KOPT-K1 (cell line): ENCODE measurements around the gene RHOBTB3.
A peak's percentile ranks its signal among the peaks of the same experiment; 100 is the strongest.
"Not testable (repeated sequence)": the region's sequence is repeated elsewhere in the genome, so short reads cannot be mapped to it uniquely, and the experiment has no call there.

Source experiments
- H3K27ac ChIP-seq: fragments of 200-600 bp; sonication (generic); 2 replicates; pipeline ENCODE4 v1.5.1; 2016; ENCODE audit warnings: antibody characterized with exemption, mild to moderate bottlenecking, low read depth, low read length; ENCODE audit not compliant: poor library complexity, severe bottlenecking
- H3K36me3 ChIP-seq: fragments of 200-600 bp; sonication (generic); 2 replicates; pipeline ENCODE4 v1.5.1; 2017; ENCODE audit warnings: antibody characterized with exemption, mild to moderate bottlenecking, low read length, moderate library complexity; ENCODE audit not compliant: insufficient read depth
- H3K9me3 ChIP-seq: fragments of 200-600 bp; sonication (generic); 2 replicates; pipeline ENCODE4 v1.5.1; 2017; ENCODE audit warnings: antibody characterized with exemption, low read length, mild to moderate bottlenecking; ENCODE audit not compliant: insufficient read depth, poor library complexity, severe bottlenecking

Gene RHOBTB3

GRCh38 chr5:95709967-95710650 is 21.0 kb upstream of the RHOBTB3 start:
- Histone ChIP-seq H3K9me3 (no peaks in the 10 kb centered on the region), H3K27ac (no peak overlapping the region), H3K36me3 (no peaks in the 10 kb centered on the region)

DNA sequence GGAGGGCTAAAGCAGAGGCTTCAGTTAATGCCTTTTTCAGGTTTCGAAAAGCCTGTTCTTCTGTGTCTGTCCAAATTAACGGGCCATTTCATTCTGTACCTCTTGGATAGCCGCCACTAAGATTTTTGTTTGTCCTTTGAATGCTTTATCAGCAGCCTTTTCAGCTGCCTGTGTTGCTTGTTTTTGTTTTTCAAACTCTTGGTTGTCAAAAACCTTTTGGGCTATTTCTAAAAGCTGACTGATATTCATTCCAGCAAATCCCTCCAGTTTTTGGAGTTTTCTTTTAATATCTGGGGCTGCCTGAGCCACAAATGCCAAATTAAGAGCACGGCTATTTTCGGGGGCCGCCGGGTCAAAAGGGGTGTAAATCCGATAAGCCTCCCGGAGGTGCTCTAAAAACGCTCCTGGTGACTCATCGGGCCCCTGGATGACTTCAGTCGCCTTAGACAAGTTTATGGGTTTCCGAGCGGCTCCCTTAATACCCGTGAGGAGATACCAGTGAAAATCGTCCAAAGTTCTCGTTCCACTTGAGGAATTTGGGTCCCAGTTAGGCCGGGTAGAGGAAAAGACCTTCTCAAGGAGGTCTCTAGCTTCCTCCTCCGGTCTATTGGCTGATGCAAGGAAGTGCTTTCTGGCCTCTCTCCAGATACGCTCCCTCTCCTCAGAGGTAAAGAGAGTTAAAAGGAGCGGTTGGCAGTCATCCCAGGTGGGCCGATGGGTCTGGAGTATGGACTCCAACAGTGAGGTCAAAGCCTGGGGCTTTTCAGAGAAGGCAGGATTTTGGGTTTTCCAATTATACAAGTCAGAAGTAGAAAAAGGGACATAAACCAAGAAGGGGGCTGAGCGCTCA is 20.3 kb upstream of the RHOBTB3 start:
- H3K9me3 ChIP-seq, H3K36me3 ChIP-seq, H3K27ac ChIP-seq: not testable (repeated sequence)

- Histone ChIP-seq H3K36me3 (no peaks in the 10 kb centered on the region), H3K27ac (no peak overlapping the region), H3K9me3 (no peaks in the 10 kb centered on the region)
These were observed 19.4 kb upstream of the RHOBTB3 start for GRCh38 chr5:95711501-95712346.

- Histone ChIP-seq H3K9me3 (no peaks in the 10 kb centered on the region), H3K36me3 (no peaks in the 10 kb centered on the region), H3K27ac (no peak overlapping the region)
These were observed 18.7 kb upstream of the RHOBTB3 start for GRCh38 chr5:95712347-95712958.

DNA sequence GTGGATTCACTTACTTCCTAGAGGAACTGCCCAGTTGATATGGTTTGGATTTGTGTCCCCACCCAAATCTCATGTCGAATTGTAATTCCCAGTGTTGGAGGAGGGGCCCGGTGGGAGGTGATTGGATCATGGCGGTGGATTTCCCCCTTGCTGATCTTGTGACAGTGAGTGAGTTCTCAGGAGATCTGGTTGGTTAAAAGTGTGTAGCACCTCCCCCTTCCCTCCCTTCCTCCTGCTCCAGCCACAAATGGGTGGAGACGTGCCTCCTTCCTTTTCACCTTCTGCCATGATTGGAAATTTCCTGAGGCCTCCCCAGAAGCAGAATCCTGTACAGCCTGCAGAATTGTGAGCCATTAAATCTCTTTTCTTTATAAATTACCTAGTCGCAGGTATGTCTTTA is 17.9 kb upstream of the RHOBTB3 start:
- not testable (repeated sequence) for H3K36me3 ChIP-seq, H3K9me3 ChIP-seq, H3K27ac ChIP-seq

- H3K9me3 ChIP-seq, result no peaks in the 10 kb centered on the region
- no peak overlapping the region for H3K27ac ChIP-seq
- H3K36me3 ChIP-seq, result no peaks in the 10 kb centered on the region
These were observed 17.0 kb upstream of the RHOBTB3 start for GRCh38 chr5:95713960-95714710.

- H3K36me3 ChIP-seq, result no peaks in the 10 kb centered on the region
- no peak overlapping the region for H3K27ac ChIP-seq
- H3K9me3 ChIP-seq, result no peaks in the 10 kb centered on the region
These were observed 15.2 kb upstream of the RHOBTB3 start for GRCh38 chr5:95715799-95716461.

GRCh38 chr5:95717439-95717838 is 13.7 kb upstream of the RHOBTB3 start:
- no peak overlapping the region for H3K27ac ChIP-seq
- no peaks in the 10 kb centered on the region for H3K36me3 ChIP-seq
- no peaks in the 10 kb centered on the region for H3K9me3 ChIP-seq

DNA sequence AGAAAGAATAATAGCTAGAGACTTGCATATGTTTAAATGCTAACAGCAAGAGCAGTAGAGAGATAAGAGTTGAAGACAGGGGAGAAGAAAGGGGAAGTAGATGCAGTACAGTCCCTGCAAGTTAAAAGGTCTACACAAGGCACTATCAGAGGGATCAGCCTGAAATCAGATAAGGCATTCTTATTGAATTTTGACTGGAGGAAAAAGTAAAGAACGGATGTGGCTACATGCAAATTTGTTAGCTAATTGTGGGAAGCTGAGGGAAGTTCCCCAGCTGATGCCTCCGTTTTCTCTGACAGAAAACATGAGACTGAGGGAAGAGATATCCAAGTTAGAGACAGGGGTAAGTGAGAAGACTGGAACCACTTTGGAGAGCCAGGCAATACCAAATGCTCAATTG is 12.9 kb upstream of the RHOBTB3 start:
- H3K36me3 ChIP-seq, result no peaks in the 10 kb centered on the region
- H3K27ac ChIP-seq, result peak overlapping the region; percentile 2
- no peaks in the 10 kb centered on the region for H3K9me3 ChIP-seq

- Histone ChIP-seq H3K36me3 (no peaks in the 10 kb centered on the region), H3K9me3 (no peaks in the 10 kb centered on the region), H3K27ac (peak overlapping the region; percentile 2)
These were observed 12.4 kb upstream of the RHOBTB3 start for GRCh38 chr5:95718738-95719137.

DNA sequence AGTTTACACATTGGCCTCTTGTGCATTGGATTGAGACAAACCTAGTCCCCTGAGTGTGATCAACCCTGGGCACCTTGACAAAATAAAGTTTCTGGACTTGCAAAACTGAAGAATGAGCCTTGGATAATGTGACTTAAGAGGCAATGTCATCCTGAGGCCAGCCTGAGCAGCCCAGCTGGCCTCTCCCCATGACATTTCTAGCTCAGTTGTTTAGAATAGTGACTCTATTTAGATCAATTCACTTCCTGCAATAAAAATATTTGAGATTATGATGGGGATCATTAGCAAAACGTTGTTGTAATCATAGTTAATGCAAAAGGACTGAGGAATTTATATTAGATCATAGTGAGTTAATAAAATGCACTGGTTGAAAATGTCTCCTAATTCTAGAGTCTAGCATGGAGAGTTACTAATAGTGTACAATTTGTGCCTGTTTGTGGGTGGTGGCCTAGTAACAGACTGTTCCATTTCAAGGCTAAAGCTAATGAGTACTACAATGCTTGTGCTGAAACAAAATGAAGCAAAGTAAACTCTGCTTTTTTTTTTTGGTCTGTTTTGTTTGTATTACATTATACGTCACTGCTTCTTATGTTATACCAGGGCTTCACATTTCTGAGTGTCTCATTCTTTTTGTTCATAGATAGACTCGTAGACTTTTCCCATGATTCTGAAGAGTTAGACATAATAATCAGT is 10.9 kb upstream of the RHOBTB3 start:
- Histone ChIP-seq H3K9me3 (no peaks in the 10 kb centered on the region), H3K36me3 (no peaks in the 10 kb centered on the region), H3K27ac (no peak overlapping the region)

- H3K36me3 ChIP-seq, result no peaks in the 10 kb centered on the region
- H3K9me3 ChIP-seq, result no peaks in the 10 kb centered on the region
- H3K27ac ChIP-seq, result no peak overlapping the region
These were observed 9.4 kb upstream of the RHOBTB3 start for GRCh38 chr5:95721582-95722295.
